Measurements from ENCODE around the gene TMEM95.

DNA sequence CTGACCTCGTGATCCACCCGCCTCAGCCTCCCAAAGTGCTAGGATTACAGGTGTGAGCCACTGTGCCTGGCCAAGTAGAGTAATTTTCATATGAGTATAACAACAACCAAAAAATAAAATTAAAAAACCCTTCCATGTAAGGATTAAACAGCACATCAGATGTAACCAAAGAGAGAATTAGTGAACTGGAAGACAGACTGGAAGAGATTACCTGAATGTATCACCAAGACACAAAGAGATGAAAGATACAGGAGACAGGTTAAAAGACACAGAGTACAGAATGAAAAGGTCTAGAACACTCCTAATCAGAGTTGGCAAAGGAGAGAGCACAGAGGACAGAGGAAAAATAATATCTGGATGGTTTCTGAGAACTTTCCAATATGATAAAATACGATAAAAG, 24.2 kb downstream of the TMEM95 start:
- TF ChIP-seq, protein P1, sequence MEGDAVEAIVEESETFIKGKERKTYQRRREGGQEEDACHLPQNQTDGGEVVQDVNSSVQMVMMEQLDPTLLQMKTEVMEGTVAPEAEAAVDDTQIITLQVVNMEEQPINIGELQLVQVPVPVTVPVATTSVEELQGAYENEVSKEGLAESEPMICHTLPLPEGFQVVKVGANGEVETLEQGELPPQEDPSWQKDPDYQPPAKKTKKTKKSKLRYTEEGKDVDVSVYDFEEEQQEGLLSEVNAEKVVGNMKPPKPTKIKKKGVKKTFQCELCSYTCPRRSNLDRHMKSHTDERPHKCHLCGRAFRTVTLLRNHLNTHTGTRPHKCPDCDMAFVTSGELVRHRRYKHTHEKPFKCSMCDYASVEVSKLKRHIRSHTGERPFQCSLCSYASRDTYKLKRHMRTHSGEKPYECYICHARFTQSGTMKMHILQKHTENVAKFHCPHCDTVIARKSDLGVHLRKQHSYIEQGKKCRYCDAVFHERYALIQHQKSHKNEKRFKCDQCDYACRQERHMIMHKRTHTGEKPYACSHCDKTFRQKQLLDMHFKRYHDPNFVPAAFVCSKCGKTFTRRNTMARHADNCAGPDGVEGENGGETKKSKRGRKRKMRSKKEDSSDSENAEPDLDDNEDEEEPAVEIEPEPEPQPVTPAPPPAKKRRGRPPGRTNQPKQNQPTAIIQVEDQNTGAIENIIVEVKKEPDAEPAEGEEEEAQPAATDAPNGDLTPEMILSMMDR (IDR thresholded peaks at IDR 0.05), result no peak
- no peak for TF ChIP-seq POLR2A (IDR thresholded peaks at IDR 0.05)

Measured in Peyer's patch (tissue), 4 donors.